GM12892 (cell line): ENCODE measurements around the gene FIGLA.

Source experiments
- POLR2A ChIP-seq: IDR thresholded peaks from 2 replicates; pipeline ENCODE4 v1.6.1; 2011; ENCODE audit warnings: low read depth, low read length, control low read depth
- TAF1 ChIP-seq: IDR thresholded peaks from 2 replicates; pipeline ENCODE4 v1.6.1; 2011; ENCODE audit warnings: low read depth, mild to moderate bottlenecking, control low read depth, low read length, borderline replicate concordance

DNA sequence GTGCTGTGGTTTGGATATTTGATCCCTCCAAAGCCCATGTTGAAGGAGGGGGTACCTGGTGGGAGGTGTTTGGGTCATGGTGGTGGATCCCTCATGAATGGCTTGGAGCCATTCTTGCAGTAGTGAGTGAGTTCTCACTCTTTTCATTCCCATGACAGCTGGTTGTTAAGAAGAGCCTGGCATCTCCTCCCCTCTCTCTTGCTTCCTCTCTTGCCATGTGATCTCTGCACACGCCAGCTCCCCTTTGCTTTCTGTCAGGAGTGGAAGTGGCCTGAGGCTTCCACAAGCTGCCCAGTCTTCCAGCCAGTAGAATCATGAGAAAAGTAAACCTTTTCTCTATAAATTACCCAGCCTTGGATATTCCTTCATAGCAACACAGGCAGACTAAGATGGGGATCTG is 31.0 kb downstream of the FIGLA start:
- no peak for TF ChIP-seq POLR2A
- no peak for TF ChIP-seq TAF1
